Astrocyte of the cerebellum (primary cell): ENCODE results near the gene DHX34.

Experiments
- DNase-seq: peaks from one replicate; pipeline ENCODE4 v3.0.0-alpha.2; 2011; ENCODE audit warnings: low read depth
- H3K4me3 ChIP-seq: 2 replicates; pipeline ENCODE4 v1.5.1; 2011; ENCODE audit warnings: mild to moderate bottlenecking, low read depth, low read length, moderate library complexity
- in situ Hi-C: cut with HindIII; loops from 2 replicates; pipeline ENCODE4 v1.10.0; 2017; ENCODE audit warnings: low sequenced_read_pairs
- TF ChIP-seq, protein P1 (sequence below): IDR thresholded peaks from 2 replicates; pipeline ENCODE4 v1.5.1; 2012; ENCODE audit warnings: low read length, low read depth, moderate library complexity, mild to moderate bottlenecking; ENCODE audit errors: missing control alignments

DHX34 gene

DNA sequence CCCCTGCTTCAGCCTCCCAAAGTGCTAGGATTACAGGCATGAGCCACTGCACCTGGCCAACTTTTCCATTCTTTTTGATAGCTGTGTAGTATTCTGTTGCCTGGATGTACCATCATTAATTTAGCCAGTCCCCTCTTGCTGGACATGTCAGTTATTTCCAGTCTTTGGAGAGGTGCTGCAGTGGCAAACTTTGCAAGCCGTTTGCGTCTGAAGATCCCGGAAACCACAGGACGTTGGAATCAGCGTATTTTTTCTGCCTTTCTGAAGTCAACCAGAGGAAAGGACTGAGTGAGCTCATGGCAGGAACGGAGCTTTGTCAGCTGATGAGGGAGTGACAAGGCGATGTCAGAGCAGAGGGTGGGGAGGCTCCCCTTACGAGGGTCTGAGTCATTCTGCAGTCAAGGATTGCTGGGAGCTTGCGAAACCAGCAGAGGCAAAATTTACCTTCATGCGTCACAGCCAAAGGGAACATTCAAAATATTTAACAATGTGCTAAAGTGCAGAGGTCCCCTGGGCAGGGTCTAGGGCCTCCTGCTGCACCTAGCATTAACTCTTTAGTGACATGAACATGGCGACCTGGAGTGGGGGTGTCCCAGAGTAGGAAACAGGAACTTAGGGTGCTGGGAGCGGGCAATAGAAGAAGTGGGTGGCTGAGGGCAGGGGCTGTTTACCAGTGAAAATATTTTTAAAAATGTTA lies 33.8 kb upstream of the DHX34 start:
- TF ChIP-seq, protein P1, sequence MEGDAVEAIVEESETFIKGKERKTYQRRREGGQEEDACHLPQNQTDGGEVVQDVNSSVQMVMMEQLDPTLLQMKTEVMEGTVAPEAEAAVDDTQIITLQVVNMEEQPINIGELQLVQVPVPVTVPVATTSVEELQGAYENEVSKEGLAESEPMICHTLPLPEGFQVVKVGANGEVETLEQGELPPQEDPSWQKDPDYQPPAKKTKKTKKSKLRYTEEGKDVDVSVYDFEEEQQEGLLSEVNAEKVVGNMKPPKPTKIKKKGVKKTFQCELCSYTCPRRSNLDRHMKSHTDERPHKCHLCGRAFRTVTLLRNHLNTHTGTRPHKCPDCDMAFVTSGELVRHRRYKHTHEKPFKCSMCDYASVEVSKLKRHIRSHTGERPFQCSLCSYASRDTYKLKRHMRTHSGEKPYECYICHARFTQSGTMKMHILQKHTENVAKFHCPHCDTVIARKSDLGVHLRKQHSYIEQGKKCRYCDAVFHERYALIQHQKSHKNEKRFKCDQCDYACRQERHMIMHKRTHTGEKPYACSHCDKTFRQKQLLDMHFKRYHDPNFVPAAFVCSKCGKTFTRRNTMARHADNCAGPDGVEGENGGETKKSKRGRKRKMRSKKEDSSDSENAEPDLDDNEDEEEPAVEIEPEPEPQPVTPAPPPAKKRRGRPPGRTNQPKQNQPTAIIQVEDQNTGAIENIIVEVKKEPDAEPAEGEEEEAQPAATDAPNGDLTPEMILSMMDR, result no peak
- in situ Hi-C loops, result no loop called here
- H3K4me3 ChIP-seq, result no peak overlapping the region
- DNase-seq, result peak; percentile 12

DNA sequence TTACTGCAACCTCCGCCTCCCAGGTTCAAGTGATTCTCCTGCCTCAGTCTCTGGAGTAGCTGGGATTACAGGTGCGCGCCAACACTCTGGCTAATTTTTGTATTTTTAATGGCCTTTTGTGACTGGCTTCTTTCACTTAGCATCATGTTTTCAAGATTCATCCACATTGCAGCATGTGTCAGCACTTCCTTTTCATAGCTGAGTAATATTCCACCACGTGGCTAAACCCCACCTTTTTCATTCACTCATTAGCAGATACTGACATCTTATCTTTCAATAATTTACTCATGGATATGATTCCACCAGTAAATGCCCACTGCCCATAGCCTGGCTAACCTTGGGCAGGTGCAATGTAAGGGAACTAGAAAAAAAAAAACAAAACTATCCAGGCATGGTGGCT lies 32.6 kb upstream of the DHX34 start:
- in situ Hi-C loops, result no loop called here
- TF ChIP-seq, protein P1, result no peak
- H3K4me3 ChIP-seq, result no peak overlapping the region
- no peak for DNase-seq

DNA sequence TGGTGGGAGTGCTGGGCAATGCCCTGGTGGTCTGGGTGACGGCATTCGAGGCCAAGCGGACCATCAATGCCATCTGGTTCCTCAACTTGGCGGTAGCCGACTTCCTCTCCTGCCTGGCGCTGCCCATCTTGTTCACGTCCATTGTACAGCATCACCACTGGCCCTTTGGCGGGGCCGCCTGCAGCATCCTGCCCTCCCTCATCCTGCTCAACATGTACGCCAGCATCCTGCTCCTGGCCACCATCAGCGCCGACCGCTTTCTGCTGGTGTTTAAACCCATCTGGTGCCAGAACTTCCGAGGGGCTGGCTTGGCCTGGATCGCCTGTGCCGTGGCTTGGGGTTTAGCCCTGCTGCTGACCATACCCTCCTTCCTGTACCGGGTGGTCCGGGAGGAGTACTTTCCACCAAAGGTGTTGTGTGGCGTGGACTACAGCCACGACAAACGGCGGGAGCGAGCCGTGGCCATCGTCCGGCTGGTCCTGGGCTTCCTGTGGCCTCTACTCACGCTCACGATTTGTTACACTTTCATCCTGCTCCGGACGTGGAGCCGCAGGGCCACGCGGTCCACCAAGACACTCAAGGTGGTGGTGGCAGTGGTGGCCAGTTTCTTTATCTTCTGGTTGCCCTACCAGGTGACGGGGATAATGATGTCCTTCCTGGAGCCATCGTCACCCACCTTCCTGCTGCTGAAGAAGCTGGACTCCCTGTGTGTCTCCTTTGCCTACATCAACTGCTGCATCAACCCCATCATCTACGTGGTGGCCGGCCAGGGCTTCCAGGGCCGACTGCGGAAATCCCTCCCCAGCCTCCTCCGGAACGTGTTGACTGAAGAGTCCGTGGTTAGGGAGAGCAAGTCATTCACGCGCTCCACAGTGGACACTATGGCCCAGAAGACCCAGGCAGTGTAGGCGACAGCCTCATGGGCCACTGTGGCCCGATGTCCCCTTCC lies 28.9 kb upstream of the DHX34 start:
- in situ Hi-C loops, result no loop called here
- TF ChIP-seq, protein P1, result no peak
- H3K4me3 ChIP-seq, result no peak overlapping the region
- no peak for DNase-seq

DNA sequence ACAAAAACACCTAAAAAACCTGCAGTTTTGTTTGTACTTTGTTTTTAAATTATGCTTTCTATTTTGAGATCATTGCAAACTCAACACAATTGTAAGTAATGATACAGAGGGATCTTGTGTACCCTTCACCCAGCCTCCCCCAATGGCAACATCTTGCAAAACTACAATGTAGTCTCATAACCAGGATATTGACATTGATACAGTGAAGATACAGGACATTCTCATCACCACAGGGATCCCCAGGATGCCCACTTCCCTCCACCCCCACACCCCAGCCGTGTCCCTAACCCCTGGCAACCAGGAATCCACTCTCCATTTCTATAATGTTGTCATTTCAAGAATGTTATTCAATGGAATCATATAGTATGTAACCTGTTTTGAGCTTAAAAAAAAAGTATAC lies 27.5 kb upstream of the DHX34 start:
- in situ Hi-C loops, result no loop called here
- TF ChIP-seq, protein P1, result no peak
- DNase-seq, result no peak
- H3K4me3 ChIP-seq, result no peak overlapping the region

DNA sequence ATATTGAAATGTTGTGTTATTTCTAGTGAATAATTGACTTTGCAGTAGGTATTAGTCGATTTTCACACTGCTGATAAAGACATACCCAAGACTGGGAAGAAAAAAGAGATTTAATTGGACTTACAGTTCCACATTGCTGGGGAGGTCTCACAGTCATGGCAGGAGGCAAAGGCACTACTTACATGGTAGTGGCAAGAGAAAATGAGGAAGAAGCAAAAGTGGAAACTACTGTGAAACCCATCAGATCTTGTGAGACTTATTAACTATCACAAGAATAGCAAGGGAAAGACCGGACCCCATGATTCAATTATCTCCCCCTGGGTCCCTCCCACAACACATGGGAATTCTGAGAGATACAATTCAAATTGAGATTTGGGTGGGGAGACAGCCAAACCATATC lies 27.1 kb upstream of the DHX34 start:
- TF ChIP-seq, protein P1, result no peak
- H3K4me3 ChIP-seq, result no peak overlapping the region

DNA sequence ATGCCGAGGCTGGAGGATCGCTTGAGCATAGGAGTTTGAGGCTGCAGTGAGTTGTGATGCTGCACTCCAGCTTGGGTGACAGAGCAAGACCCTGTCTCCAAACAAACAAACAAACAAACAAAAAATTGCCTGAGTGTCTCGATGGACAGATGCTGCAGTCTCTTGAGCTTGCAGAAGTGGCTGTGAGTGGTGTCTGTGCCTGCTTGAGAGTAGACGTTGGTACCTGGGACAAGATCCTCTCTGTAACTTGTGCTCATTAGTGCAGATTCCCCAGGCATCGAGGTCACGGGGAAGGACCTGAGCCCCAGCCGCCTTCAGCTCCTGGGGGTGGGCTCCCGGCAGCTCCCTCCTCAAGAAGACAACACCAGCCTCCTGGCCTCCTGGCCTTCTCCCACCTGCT lies 25.7 kb upstream of the DHX34 start:
- in situ Hi-C loops, result no loop called here
- H3K4me3 ChIP-seq, result no peak overlapping the region
- TF ChIP-seq, protein P1, result no peak
- DNase-seq, result no peak

More for the DNA sequence above, 27.1 kb upstream of the DHX34 start:
- no peak for DNase-seq
- in situ Hi-C loops, result no loop called here
